GM21528 (cell line): Measurements from ENCODE around the gene MAST1.
"Not testable (repeated sequence)": the region's sequence is repeated elsewhere in the genome, so short reads cannot be mapped to it uniquely, and the experiment has no call there.

Experiments used
- ATAC-seq: cut with Tn5 transposase; IDR thresholded peaks from one replicate; pipeline ENCODE4 v1.9.1; 2021; ENCODE audit warnings: mild to moderate bottlenecking, moderate library complexity; ENCODE audit not compliant: unreplicated experiment, low FRiP score

The MAST1 gene

GRCh38 chr19:12838182-12838885 is at the start of gene MAST1:
Gene MAST1, plus strand, starts transcription at chr19:12838515. Its CDS starts 58 bp downstream, at chr19:12838573.
- ATAC-seq: no peak

GRCh38 chr19:12788682-12789097 is 49.6 kb upstream of the MAST1 start:
- ATAC-seq: no peak

GRCh38 chr19:12789098-12789903 is 49.0 kb upstream of the MAST1 start:
- ATAC-seq: no peak

GRCh38 chr19:12789904-12790619 is 48.3 kb upstream of the MAST1 start:
- ATAC-seq: peak; percentile 34

- no peak for ATAC-seq
These were observed 47.5 kb upstream of the MAST1 start for GRCh38 chr19:12790628-12791344.

DNA sequence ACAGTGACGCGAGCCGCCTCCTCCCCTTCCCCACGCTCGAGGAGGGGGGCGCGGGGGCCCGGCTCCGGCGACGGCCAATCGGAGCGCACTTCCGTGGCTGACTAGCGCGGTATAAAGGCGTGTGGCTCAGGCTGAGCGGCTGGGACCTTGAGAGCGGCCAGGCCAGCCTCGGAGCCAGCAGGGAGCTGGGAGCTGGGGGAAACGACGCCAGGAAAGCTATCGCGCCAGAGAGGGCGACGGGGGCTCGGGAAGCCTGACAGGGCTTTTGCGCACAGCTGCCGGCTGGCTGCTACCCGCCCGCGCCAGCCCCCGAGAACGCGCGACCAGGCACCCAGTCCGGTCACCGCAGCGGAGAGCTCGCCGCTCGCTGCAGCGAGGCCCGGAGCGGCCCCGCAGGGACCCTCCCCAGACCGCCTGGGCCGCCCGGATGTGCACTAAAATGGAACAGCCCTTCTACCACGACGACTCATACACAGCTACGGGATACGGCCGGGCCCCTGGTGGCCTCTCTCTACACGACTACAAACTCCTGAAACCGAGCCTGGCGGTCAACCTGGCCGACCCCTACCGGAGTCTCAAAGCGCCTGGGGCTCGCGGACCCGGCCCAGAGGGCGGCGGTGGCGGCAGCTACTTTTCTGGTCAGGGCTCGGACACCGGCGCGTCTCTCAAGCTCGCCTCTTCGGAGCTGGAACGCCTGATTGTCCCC is 46.8 kb upstream of the MAST1 start, which contains the start of gene JUNB:
TSS of gene JUNB (plus strand) at position 142 of the 706 bp plus-strand sequence. CDS start at position 428, 286 bp downstream.
- peak; percentile 25 for ATAC-seq

GRCh38 chr19:12792051-12792852 is 46.1 kb upstream of the MAST1 start:
- ATAC-seq: no peak

GRCh38 chr19:12792853-12793289 is 45.4 kb upstream of the MAST1 start:
- no peak for ATAC-seq

GRCh38 chr19:12793290-12794195 is 44.8 kb upstream of the MAST1 start:
- peak; percentile 33 for ATAC-seq

- no peak for ATAC-seq
These were observed 43.9 kb upstream of the MAST1 start for GRCh38 chr19:12794196-12794941.

- no peak for ATAC-seq
These were observed 43.3 kb upstream of the MAST1 start for GRCh38 chr19:12794971-12795381.

DNA sequence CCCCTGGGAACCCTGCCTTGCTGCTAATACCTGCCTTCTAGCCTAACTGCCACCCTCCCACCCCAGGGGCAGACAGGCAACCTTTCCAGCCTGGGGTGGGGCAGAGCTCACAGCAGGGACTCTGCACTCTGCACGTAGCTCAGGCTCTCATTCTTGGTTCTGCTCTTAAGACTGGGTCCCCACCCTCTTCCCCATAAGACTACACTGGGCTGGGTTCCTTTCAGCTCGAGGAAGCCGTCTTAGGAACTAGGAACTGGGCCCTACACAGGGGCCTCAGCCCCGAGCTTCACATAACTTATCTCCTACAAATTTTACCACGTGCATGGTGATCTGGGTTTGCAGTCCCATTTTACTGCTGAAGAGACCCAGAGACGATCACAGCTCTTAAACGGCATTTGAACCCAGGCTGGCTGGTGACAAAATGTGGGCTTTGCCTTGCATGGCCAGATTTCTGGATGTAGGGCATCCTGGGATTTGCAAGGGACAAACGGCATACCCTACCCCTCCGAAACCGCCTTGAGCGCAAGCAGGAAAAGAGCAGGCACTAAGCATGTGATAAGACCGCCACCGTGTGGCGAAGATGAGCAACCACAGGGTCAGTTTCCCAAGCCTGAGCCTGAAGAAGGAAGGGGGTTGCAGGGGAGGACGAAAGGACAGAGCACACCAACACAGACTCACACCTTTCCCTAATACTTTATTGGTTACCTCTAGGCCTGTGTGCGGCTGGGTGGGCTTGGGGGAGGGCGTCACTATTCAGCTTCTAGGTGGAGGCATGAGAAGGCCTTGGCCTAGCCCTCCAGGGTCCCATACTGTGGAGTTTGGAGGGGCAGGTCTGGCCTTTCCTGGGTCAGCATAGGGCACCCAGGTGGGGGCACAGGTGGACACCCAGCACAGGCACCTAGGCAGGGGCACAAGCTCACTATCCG is 41.9 kb upstream of the MAST1 start:
- no peak for ATAC-seq

GRCh38 chr19:12797141-12797587 is 41.2 kb upstream of the MAST1 start:
- ATAC-seq: no peak

DNA sequence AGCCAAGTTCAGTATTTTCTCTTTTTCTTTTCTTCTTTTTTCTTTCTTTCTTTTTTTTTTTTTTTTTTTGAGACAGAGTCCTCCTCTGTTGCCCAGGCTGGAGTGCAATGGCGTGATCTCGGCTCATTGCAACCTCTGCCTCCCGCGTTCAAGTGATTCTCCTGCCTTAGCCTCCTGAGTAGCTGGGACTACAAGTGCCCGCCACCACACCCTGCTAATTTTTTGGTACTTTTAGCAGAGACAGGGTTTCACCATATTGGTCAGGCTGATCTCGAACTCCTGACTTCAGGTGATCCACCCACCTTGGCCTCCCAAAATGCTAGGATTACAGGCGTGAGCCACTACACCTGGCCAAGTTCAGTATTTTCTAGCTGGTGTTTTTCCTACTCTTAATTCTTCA is 40.7 kb upstream of the MAST1 start:
- not testable (repeated sequence) for ATAC-seq

- ATAC-seq: no peak
These were observed 38.4 kb upstream of the MAST1 start for GRCh38 chr19:12799742-12800465.

DNA sequence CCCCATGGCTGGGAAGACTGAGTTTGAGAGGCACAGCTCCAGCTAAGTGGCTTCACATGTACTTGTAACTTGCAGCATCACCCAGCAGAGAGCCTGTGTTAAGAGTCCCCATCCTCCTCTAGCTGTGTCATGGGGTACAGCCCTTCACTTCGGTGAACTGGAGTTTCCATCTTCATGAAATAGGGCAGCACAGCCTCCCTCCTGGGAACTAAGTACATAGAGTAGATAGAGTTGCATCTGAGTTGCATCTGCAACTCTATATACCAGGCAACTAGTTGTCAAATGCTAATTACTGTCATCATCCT is 37.9 kb upstream of the MAST1 start:
- ATAC-seq: no peak
